HepG2 (cell line): Measurements from ENCODE around the gene EFNA2. TPM values are rescaled to one million over a fixed set of nuclear protein-coding genes. Genes with fewer than 3 reads are reported as not detected.

ENCODE experiments used
- ATF7-NPFF ChIP-seq: sonication (generic); formaldehyde crosslinking; IDR thresholded peaks from 2 replicates; pipeline ENCODE4 v1.8.1; 2023; ENCODE audit warnings: mild to moderate bottlenecking, low read depth, missing genetic modification reagents, moderate library complexity
- ATRX ChIP-seq: sonication (generic); formaldehyde crosslinking; IDR thresholded peaks from 2 replicates; pipeline ENCODE4 v1.4.0; 2020; ENCODE audit warnings: missing genetic modification reagents, borderline replicate concordance
- CAMTA2 ChIP-seq: sonication (generic); formaldehyde crosslinking; IDR thresholded peaks from 2 replicates; pipeline ENCODE4 v1.4.0; 2020; ENCODE audit warnings: mild to moderate bottlenecking, missing genetic modification reagents, borderline replicate concordance
- E2F1 ChIP-seq: sonication (generic); formaldehyde crosslinking; IDR thresholded peaks from 2 replicates; pipeline ENCODE4 v1.5.0; 2020; ENCODE audit warnings: missing genetic modification reagents
- E2F2 ChIP-seq: sonication (generic); formaldehyde crosslinking; IDR thresholded peaks from 2 replicates; pipeline ENCODE4 v1.4.0; 2020; ENCODE audit warnings: missing genetic modification reagents, borderline replicate concordance
- ETV5 ChIP-seq: IDR thresholded peaks from 2 replicates; pipeline ENCODE4 v1.6.1; 2018; ENCODE audit warnings: missing biosample characterization, missing genetic modification reagents, inconsistent platforms, borderline replicate concordance
- GATAD1 ChIP-seq: IDR thresholded peaks from 2 replicates; pipeline ENCODE4 v1.6.1; 2016; ENCODE audit warnings: missing genetic modification reagents, missing compliant biosample characterization
- KDM3A ChIP-seq: IDR thresholded peaks from 2 replicates; pipeline ENCODE4 v1.6.1; 2018; ENCODE audit warnings: low read depth, missing compliant biosample characterization
- NAIF1 ChIP-seq: sonication (generic); formaldehyde crosslinking; IDR thresholded peaks from 2 replicates; pipeline ENCODE4 v1.5.0; 2020; ENCODE audit warnings: mild to moderate bottlenecking, missing genetic modification reagents, borderline replicate concordance
- RARG ChIP-seq: sonication (generic); formaldehyde crosslinking; IDR thresholded peaks from 2 replicates; pipeline ENCODE4 v1.4.0; 2020; ENCODE audit warnings: low read depth, mild to moderate bottlenecking, missing genetic modification reagents
- SOX13 ChIP-seq, 3 experiments: fragments of 450-650 bp in 1 of 3; sonication (generic) in 1 of 3; formaldehyde crosslinking in 1 of 3; IDR thresholded peaks in 2 of 3; conservative IDR thresholded peaks in 1 of 3; 2 replicates each; pipeline versions ENCODE4 v1.5.0 to v1.6.1; 2016 to 2020; ENCODE audit warnings: antibody characterized with exemption in 1 of 3, mild to moderate bottlenecking in 1 of 3, missing compliant biosample characterization in 1 of 3, missing genetic modification reagents in 1 of 3, moderate library complexity in 1 of 3
- ZEB1 ChIP-seq: IDR thresholded peaks from 2 replicates; pipeline ENCODE4 v1.6.1; 2012; ENCODE audit warnings: mild to moderate bottlenecking, low read depth, inconsistent platforms; ENCODE audit not compliant: insufficient replicate concordance
- ZNF101 ChIP-seq: sonication (generic); formaldehyde crosslinking; IDR thresholded peaks from 2 replicates; pipeline ENCODE4 v1.4.0; 2020; ENCODE audit warnings: mild to moderate bottlenecking, low read depth, missing genetic modification reagents, borderline replicate concordance
- ZNF143 ChIP-seq: sonication (generic); formaldehyde crosslinking; IDR thresholded peaks from 2 replicates; pipeline ENCODE4 v1.4.0; 2020; ENCODE audit warnings: missing genetic modification reagents
- ZNF530 ChIP-seq: sonication (generic); formaldehyde crosslinking; IDR thresholded peaks from 2 replicates; pipeline ENCODE4 v1.5.0; 2020; ENCODE audit warnings: low read depth, mild to moderate bottlenecking, missing genetic modification reagents
- ZNF558 ChIP-seq: sonication (generic); formaldehyde crosslinking; IDR thresholded peaks from 2 replicates; pipeline ENCODE4 v1.9.0; 2022; ENCODE audit warnings: mild to moderate bottlenecking, missing genetic modification reagents, borderline replicate concordance
- ZNF646 ChIP-seq: sonication (generic); formaldehyde crosslinking; IDR thresholded peaks from 2 replicates; pipeline ENCODE4 v1.9.0; 2021; ENCODE audit warnings: mild to moderate bottlenecking, missing genetic modification reagents
- ZNF746 ChIP-seq: sonication (generic); formaldehyde crosslinking; IDR thresholded peaks from 2 replicates; pipeline ENCODE4 v1.8.0; 2022; ENCODE audit warnings: mild to moderate bottlenecking, missing genetic modification reagents
- ZSCAN30 ChIP-seq: sonication (generic); formaldehyde crosslinking; IDR thresholded peaks from 2 replicates; pipeline ENCODE4 v1.5.0; 2020; ENCODE audit warnings: mild to moderate bottlenecking, missing genetic modification reagents
- polyA plus RNA-seq, 8 experiments: library from polyadenylated mRNA; depleted of rRNA in 3 of 8; stranded (reverse) in 7 of 8; unstranded in 1 of 8; fragments of >200 nt; fragmentation: Illumina TruSeq in 4 of 8; extraction: Trizol in 4 of 8; gene quantifications; 2 replicates each; pipeline versions ENCODE4 v1.2.1 to v1.2.3, GENCODE V29; 2011 to 2016; ENCODE audit warnings: low read depth in 4 of 8, missing spikeins in 1 of 8, mixed read lengths in 1 of 8; ENCODE audit not compliant: insufficient read depth in 1 of 8
- total RNA-seq, 5 experiments: library from RNA; depleted of rRNA; stranded (reverse); fragments of >200 nt; fragmentation: Illumina TruSeq; extraction: Trizol; gene quantifications; 2 replicates each; pipeline ENCODE4 v1.2.3, GENCODE V29; 2016; ENCODE audit warnings: low read depth in 1 of 5

Gene EFNA2
- total and polyA plus RNA-seq, 2 of the 13 experiments (the other 11 are each of a cell fraction or from before 2014, with no cell fraction given): 6.0 to 9.9 TPM

GRCh38 chr19:1249298-1249989 lies 36.2 kb upstream of the EFNA2 start (continued):
- TF ChIP-seq ZNF646 (CRISPR knock-in tag) (no peak), E2F2 (peak; percentile 64; the same call in 1 of the 2 replicates), CAMTA2 (CRISPR knock-in tag) (no peak), ATF7-NPFF (CRISPR knock-in tag) (peak; percentile 49; the same call in 1 of the 2 replicates), ZEB1 (no peak), GATAD1 (0 out of 2 replicates have a peak, but pooled peaks have one; percentile 15), ATRX (CRISPR knock-in tag) (no peak), E2F1 (CRISPR knock-in tag) (0 out of 2 replicates have a peak, but pooled peaks have one; percentile 42), ZNF746 (CRISPR knock-in tag) (0 out of 2 replicates have a peak, but pooled peaks have one; percentile 40), RARG (CRISPR knock-in tag) (0 out of 2 replicates have a peak, but pooled peaks have one; percentile 35), ZNF530 (CRISPR knock-in tag) (0 out of 2 replicates have a peak, but pooled peaks have one; percentile 50), ETV5 (CRISPR knock-in tag) (peak; percentile 63), ZNF558 (peak; percentile 89; the same call in 1 of the 2 replicates), SOX13 (IDR thresholded peaks at IDR 0.05) (peak; percentile 76), SOX13 (CRISPR knock-in tag; conservative IDR thresholded peaks at IDR 0.05 in 1 of 2, IDR thresholded peaks at IDR 0.05 in 1 of 2) (peak; percentile 51 to 92; a peak in 2 of 4 replicates), NAIF1 (no peak), ZSCAN30 (CRISPR knock-in tag) (0 out of 2 replicates have a peak, but pooled peaks have one; percentile 9), ZNF143 (CRISPR knock-in tag) (no peak), ZNF101 (CRISPR knock-in tag) (no peak), KDM3A (CRISPR knock-in tag) (0 out of 2 replicates have a peak, but pooled peaks have one; percentile 12)
